HG03460 (cell line): ENCODE results near the gene DSTYK.
"Not testable (repeated sequence)": the region's sequence is repeated elsewhere in the genome, so short reads cannot be mapped to it uniquely, and the experiment has no call there.

ENCODE experiments used
- ATAC-seq: cut with Tn5 transposase; IDR thresholded peaks from one replicate; pipeline ENCODE4 v1.9.1; 2021; ENCODE audit not compliant: unreplicated experiment

Gene DSTYK

DNA sequence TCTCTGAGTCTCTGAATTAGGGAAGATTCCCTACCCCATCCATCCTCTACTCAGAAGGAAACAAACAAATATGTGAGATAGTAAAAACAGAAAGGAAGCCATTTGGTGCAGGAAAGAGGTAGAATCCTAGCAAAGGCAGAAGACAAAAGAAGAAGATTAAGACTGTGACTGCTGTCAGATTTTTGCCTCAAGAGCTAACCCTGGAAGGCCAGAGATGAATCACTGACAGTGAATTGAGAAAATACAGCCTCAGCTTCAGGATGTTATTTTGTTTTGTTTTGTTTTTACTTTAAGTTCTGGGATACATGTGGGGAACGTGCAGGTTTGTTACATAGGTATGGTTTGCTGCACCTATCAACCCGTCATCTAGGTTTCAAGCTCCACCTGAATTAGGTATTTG, 31.7 kb downstream of the DSTYK start:
- ATAC-seq, result no peak

DNA sequence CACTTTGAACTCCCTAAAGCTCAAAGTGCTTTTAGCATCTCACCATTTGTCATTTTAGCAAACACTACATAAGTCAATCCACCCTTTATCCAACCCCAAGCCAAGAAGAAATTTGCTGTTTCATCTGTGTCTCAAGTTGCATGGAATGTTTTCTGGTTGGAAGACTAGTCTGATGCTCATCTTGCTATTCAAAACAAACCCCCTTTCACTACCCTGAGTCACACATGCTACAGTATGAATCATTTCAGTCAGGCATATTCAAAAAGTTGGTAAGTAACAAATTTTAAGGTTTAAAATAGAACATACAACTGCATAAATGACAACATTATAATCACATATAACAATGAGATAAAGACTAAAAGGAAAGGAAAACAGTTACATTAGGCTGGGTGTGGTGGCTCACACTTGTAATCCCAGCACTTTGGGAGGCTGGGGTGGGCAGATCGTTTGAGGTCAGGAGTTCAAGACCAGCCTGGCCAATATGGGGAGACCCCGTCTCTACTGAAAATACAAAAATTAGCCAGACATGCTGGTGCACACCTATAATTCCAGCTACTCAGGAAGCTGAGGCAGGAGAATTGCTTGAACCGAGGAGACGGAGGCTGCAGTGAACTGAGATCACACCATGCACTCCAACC, 38.7 kb downstream of the DSTYK start:
- ATAC-seq, result no peak

DNA sequence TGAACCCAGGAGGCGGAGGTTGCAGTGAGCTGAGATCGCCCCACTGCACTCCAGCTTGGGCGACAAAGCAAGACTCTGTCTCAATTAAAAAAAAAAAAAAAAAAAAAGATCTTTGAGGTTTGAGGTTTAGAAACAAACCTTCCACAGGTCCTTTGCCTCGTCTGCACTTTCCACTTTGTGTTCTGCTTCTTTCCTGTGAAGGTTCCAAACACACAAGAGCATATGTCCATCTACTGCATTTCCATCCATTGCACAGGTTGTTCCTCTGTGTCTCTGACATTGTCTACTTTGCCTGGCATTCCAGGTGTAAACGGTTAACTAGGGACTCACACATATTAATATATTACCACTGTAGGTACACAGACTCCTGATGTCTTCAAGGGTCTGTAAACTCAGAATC, 40.1 kb downstream of the DSTYK start:
- no peak for ATAC-seq

DNA sequence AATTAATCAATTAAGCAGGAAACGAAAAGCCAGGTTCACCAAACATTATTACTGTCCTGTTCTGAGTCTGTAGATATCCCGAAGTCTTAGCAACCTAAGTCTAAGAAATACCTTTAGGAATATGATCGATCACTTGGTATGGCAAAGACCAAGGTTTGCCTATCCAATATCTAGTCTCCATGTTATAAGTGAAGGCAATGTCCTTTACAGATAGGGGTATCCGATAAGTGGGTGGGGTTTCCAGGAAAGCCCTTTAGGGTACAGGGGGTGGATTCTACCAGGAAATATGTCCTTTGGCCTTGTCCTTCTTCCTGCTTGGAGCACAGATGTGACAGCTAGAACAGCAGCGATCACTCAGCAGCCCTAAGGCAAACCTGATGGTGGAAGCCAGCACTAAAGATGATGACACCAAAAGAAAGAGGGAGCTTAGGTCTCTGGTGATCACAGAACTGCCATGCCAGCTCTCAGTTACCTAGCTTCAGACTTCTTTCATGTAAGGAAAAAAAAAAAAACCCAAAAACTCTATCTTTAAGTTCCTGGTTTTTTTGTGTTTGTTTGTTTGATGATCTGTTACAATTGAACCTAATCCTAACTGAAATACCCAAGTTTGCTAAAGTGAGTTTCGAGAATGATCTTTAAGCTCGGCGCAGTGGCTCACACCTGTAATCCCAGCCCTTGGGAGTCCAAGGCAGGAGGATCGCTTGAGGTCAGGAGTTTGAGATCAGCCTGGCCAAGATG, 40.8 kb downstream of the DSTYK start:
- ATAC-seq, result no peak

DNA sequence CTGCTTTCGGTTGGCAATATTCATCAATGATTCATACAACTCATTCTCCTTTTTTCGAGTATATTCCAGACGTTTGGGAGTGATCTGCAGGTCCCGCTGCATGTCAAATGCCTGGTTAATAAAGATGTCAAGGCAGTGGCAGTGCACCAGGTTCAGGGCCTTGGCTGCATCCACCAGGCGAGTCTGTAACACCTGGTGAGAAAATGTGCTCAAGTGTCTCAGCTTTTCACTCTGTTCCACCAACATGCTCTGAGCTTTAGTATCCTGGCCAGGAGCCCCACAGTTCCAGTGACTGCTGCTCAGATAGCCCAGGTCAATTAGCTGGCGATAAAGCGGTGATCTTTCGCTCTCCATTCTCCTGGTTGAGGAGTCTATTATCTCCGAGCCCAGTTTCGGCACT, 42.3 kb downstream of the DSTYK start:
- ATAC-seq, result no peak

DNA sequence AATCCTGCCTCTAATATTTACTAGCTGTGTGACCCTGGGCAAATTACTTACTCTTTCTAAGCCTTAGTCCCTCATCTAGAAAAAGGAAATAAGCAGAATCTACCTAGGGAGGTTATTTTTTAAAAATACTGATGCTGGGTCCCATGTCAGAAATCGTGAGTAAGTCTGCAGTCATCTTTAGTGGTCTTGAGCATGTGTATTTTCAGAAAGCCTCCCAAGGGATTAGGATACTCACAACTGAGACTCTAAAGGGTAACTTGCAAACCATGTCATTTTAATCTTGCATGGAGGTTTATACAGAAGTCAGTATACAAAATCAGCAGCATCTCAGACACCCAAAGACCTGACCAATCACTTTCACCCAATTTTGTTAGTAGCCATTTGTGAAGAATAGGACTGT, 43.2 kb downstream of the DSTYK start:
- no peak for ATAC-seq

DNA sequence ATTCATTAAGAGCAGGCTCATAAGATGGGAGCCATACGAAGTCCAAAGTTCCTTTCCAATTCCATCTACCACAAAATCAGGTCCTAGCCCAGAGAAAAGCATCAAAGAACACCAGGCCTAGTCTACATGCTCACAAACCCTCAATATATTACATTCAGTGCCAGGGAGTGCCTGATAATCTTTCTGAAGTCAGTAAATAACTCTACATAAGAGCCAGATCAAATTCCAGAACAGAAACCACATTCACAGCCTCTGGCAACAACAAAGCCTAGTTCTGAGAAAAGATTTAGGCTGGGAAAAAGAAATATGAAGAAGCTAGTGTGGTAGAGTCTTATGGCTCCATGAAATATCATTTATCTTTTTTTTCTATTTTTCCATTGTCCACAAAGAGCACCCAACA, 49.2 kb downstream of the DSTYK start:
- no peak for ATAC-seq

DNA sequence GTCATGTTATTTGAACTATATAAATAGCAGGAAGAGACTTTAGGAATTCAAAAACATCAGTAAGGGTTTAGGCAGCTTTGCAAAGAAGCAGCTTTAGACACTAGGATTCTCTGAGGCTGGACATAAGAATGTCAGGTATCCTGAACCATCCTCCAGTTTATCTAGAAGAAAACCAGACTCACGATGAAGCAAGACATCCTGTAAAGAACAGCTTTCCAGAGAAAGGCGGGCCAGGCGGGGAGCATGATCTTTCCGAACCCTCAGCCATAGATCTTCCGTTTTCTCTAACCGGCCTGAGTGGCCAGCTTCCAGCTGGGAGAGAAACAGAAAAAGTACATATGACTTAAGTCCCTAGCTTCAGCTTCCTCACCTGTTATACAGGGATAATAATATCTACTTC, 50.4 kb downstream of the DSTYK start:
- no peak for ATAC-seq

DNA sequence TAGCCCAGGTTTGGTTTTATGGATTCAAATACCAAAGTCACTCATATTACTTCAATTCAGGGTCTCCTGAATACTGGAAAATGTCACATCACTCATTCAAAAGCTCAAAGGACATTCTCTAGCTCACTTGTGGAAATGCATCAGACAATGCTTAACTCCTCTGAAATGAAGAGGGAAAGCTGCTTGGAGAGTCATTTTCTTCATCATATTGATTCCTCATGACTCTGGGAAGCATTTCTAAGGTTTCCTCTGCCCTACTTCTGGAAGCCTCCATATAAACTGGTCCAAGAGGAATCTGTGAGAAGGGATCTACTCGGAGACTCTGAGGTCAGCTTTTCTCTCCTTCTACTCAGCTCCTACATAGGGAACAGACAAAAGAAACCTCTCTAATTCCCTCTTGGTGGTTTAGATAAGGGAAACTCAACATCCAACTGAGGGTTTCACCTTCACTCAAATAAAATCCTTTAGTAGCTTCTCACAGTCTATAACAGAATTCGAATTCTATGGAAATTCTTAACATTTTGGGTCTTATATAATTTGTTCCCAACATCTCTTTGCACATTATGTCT, 53.4 kb downstream of the DSTYK start:
- ATAC-seq, result no peak

DNA sequence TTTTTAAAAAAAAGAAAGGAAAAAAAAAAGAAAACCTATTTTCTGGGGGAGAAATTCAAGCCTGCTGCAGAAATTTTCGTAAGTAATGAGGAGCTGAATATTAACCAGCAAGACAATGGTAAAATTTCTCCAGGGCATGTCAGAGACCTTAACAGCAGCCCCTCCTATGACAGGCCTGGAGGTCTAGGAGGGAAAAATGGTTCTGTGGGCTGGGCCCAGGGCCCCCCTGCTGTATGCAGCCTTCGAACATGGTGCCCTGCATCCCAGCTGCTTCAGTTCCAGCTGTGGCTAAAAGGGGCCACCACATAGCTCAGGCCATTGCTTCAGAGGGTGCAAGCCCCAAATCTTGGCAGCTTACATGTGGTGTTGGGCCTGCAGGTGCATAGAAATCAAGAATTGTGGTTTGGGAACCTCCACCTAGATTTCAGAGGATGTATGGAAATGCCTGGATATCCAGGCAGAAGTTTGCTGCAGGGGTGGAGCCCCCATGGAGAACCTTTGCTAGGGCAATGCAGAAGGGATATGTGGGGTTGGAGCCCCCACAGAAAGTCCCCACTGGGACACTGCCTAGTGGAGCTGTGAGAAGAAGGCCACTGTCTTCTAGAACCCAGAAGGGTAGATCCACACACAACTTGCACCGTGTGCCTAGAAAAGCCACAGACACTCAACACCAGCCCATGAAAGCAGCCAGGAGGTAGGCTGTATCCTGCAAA, 55.7 kb downstream of the DSTYK start:
- ATAC-seq, result not testable (repeated sequence)

DNA sequence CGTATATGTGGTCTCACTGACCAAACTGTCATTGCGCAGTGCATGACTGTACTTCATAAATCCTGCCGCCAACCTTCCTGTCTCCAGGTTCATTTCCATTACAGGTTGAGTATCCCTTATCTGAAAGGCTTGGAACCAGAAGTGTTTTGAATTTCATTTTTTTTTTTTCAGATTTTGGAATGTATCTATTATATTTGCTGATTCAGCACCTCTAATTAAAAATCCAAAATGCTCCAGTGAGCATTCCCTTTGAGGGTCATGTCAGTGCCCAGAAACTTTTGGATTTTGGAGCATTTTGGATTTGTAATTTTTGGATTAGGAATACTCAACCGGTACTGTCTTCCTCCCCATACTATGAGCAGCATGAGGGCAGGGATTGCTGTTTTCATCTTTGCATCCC, 59.0 kb downstream of the DSTYK start:
- no peak for ATAC-seq

DNA sequence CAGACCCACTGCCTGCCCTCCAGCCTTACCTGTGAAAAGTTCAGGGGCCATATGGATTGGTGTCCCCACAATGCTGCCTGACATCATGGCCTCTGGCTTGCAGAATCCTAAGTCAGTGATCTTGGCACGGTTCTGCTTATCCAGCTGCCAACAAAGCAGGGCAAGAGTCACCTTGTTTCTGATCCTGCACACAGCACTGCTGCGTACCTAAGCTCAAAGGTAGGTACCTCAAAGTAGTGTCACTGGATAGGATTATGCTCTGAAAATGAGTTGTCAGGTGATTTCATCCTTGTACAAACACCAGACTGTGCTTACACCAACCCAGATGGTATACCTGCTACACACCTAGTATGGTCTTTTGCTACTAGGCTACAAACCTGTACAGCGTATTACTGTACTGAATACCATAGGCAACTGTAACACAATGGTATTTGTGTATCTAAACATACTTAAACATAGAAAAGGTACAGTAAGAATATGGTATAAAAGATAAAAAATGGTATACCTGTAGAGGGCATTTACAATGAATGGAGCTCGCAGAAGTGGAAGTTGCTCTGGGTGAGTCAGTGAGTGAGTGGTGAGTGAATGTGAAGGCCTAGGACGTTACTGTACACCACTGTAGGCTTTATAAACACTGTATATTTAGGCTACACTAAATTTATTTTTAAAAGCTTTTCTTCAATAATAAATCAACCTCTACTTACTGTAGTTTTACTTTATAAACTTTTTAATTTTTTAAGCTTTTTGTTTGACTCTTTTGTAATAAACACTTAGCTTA, 60.7 kb downstream of the DSTYK start:
- ATAC-seq, result no peak

DNA sequence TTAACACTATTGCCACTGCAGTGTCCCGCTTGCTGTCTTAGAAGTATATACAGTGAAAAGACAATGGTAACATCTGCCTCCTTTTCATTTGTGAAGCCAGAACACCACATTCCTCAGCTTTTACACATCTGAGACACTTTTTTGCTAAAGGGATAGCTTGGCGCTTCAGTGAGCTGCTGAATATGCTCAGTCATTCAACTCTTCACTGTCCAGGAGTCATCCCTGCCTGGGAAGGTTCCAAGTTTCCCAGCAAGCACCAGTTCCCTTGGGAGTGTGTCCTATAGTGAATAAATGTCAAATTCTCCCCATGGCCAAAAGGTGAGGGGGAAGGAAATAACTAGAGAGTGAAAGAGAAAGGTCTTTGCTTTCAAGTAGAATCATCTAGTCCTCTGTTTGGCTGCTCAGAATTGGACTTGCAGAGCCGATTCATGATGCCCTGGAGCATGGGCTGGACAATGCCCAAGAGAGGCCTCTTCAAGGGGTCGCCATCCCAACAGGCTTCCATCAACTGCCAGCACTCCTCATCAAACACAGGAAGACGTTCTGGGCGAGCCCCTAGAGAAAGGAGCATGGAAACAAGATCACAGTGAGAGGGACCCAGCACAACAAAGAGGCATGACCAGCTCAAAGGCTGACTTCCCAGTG, 64.2 kb downstream of the DSTYK start:
- ATAC-seq, result no peak

DNA sequence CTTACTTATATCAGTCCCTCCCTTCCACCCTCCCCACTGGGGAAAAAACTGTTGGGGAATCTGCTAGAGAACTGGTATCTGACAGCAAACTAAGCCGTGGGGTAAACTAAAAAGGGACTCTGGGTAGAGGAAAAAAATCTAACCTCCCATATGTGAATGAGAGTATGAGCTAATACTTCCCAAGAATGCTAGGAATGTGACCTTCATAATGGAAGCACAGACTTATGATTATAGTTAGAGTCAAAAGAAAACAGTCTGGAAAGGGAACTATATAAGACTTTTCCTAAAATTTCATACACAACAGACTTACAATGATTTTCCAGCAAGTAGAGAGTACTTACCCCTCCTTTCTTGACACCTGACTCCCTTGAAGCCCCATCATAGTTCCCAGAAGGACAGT, 66.8 kb downstream of the DSTYK start:
- no peak for ATAC-seq

DNA sequence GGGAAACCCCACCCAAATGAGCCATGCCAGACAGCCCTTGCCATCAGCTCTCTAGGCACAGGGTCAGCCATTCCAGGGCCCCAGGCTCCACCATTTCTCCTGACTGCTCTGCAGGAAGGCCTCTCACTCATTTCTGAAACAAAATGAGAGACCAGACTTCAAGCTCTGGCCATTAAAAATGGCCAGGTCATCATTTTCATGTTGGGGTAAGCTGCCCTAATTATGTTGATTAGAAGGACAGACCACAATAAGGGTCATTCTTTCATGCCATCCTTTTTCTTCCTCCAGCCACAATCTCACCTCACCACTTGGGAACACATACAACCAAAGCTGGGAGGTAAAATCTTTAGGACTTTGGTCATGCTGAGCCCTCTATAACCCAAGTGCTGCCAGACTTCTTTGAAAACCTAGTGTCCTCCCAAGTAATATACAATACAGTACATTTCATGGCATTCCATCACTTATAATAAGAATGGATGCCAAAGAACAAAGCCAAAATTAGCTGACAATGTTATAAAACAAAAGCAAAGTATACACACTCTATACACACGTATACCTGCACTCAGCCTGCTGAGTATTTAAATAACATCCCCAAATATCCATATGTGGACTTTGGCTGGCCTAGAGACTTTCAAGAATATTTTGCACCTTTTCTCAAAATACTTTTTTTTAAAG, 67.3 kb downstream of the DSTYK start:
- no peak for ATAC-seq

DNA sequence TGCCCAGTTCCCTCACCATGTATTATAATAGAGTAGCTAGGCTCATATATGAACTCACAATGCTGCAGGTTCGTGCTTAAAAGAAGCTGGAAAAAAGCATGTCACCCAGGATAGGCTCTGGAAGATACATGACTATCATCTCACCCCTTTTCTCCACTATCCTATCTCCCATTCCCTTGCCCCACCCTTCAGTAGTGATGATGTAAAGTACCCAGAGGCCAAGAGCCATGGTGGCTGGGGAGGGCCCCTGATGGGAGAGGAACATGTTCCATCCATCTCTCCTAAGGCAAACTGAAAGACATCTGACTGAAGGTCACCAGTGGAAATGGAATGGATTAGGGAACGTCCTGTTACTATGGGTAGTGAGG, 69.4 kb downstream of the DSTYK start:
- ATAC-seq, result no peak

DNA sequence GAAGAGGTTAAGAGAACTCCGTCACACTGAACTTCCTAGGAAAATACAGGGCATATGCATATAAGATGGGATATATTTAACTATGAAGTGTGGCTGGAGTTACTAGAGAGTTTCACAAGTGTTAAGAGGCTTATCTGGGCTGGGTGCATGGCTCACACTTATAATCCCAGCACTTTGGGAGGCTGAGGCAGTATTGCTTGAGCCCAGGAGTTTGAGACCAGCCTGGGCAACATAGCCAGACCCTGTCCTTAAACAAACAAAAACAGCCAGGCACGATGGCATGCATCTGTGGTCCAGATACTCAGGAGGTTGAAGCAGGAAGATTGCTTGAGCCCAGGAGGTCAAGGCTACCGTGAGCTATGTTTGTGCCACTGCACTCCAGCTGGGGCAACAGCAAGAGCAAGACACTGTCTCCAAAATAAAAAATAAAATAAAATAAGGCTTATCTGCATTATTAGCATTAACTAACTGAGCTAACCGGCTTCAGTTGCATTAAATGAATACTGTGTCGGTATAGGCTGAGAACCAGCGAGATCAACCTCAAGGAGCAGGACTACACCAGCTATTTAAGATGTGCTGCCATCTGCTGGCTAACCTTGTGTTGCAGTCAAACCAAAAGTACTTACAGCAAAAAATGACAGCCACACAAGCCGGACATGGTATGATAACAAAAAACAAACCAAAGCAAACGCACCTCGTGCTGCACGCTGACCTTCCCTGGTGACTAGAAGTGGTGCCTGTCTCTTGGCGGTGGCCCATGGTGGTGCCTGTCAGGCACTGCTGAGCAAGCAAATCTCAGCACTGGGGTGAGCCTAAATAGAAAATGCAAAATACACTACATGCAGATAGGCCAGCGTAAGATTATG, 70.0 kb downstream of the DSTYK start:
- ATAC-seq, result no peak

DNA sequence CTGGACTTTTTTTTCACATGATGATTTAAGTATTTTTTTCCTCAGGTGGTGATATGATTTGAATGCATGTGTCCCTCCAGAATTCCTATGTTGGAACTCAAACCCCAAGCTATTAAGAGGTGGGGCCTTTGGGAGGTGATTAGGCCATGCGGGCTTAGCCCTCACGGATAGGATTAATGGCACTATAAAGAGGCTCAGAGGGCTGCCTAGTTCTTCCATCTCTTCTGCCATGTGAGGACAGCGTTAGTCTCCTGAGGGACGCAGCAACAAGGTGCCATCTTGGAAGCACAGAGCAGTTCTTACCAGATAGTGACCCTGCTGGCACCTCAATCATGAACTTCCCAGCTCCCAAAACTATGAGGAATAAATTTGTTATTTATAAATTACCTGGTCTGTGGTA, 71.4 kb downstream of the DSTYK start:
- ATAC-seq, result no peak

DNA sequence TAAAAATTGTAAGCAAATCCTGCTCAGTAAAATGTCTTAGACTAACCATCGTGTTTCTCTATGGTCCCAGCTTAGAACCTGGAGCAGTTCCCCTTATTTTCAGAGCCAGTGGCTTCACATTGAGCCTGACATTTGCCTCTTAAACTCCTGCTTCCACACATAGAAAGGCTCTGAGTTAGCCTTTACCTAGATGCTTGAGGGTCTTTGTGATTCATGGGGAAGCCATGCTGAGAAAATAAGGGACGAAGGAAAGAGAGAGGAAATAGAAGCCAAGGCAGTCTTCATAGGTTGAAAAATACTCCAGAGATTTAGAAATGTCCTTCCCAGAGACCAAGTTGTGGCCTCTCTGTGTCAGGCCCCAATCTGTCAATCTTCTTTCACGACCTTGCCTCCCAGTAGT, 73.6 kb downstream of the DSTYK start:
- no peak for ATAC-seq
